ENCODE data around the gene SYNPO2L.
A peak's percentile ranks its signal among the peaks of the same experiment; 100 is the strongest.
"Not testable (repeated sequence)": the region's sequence is repeated elsewhere in the genome, so short reads cannot be mapped to it uniquely, and the experiment has no call there.

SYNPO2L gene

GRCh38 chr10:73634421-73634820 lies 21.4 kb downstream of the SYNPO2L start:
- no peak overlapping the region for H3K27ac ChIP-seq (ENCODE audit: low read depth, low read length)
- no peaks in the 10 kb centered on the region for H3K27me3 ChIP-seq (ENCODE audit: control insufficient read depth, insufficient read depth, low read length)
- no peaks in the 10 kb centered on the region for H3K36me3 ChIP-seq (ENCODE audit: control insufficient read depth, insufficient read depth, low read length)
- no peak overlapping the region for H3K9ac ChIP-seq (ENCODE audit: low read length)
- H3K9me3 ChIP-seq (ENCODE audit: control insufficient read depth, insufficient read depth, low read depth, low read length): no peaks in the 10 kb centered on the region
- H3K4me1 ChIP-seq (ENCODE audit: control insufficient read depth, insufficient read depth, low read length): no peaks in the 10 kb centered on the region
- H3K4me3 ChIP-seq (ENCODE audit: low read depth, low read length): no peak overlapping the region

GRCh38 chr10:73629165-73629564 lies 26.7 kb downstream of the SYNPO2L start:
- no peaks in the 10 kb centered on the region for H3K9me3 ChIP-seq (ENCODE audit: control insufficient read depth, insufficient read depth, low read depth, low read length)
- no peak overlapping the region for H3K4me3 ChIP-seq (ENCODE audit: low read depth, low read length)
- no peaks in the 10 kb centered on the region for H3K36me3 ChIP-seq (ENCODE audit: control insufficient read depth, insufficient read depth, low read length)
- H3K4me1 ChIP-seq (ENCODE audit: control insufficient read depth, insufficient read depth, low read length): no peaks in the 10 kb centered on the region
- H3K27ac ChIP-seq (ENCODE audit: low read depth, low read length): no peak overlapping the region
- no peaks in the 10 kb centered on the region for H3K27me3 ChIP-seq (ENCODE audit: control insufficient read depth, insufficient read depth, low read length)
- no peak overlapping the region for H3K9ac ChIP-seq (ENCODE audit: low read length)

- no peaks in the 10 kb centered on the region for H3K27me3 ChIP-seq (ENCODE audit: control insufficient read depth, insufficient read depth, low read length)
- H3K9ac ChIP-seq (ENCODE audit: low read length): no peak overlapping the region
- no peaks in the 10 kb centered on the region for H3K36me3 ChIP-seq (ENCODE audit: control insufficient read depth, insufficient read depth, low read length)
- no peak overlapping the region for H3K4me3 ChIP-seq (ENCODE audit: low read depth, low read length)
- no peaks in the 10 kb centered on the region for H3K9me3 ChIP-seq (ENCODE audit: control insufficient read depth, insufficient read depth, low read depth, low read length)
- H3K27ac ChIP-seq (ENCODE audit: low read depth, low read length): no peak overlapping the region
- no peaks in the 10 kb centered on the region for H3K4me1 ChIP-seq (ENCODE audit: control insufficient read depth, insufficient read depth, low read length)
These were observed 27.4 kb downstream of the SYNPO2L start for GRCh38 chr10:73628405-73628804.

- Histone ChIP-seq H3K4me3 (ENCODE audit: low read depth, low read length) (no peak overlapping the region), H3K36me3 (ENCODE audit: control insufficient read depth, insufficient read depth, low read length) (no peaks in the 10 kb centered on the region), H3K9me3 (ENCODE audit: control insufficient read depth, insufficient read depth, low read depth, low read length) (no peaks in the 10 kb centered on the region), H3K27me3 (ENCODE audit: control insufficient read depth, insufficient read depth, low read length) (no peaks in the 10 kb centered on the region), H3K4me1 (ENCODE audit: control insufficient read depth, insufficient read depth, low read length) (no peaks in the 10 kb centered on the region), H3K27ac (ENCODE audit: low read depth, low read length) (no peak overlapping the region), H3K9ac (ENCODE audit: low read length) (no peak overlapping the region)
These were observed 28.5 kb downstream of the SYNPO2L start for GRCh38 chr10:73627300-73627699.

GRCh38 chr10:73625884-73626752 lies 29.7 kb downstream of the SYNPO2L start:
- Histone ChIP-seq H3K27ac (ENCODE audit: low read depth, low read length) (peak overlapping the region; percentile 91), H3K36me3 (ENCODE audit: control insufficient read depth, insufficient read depth, low read length) (no peaks in the 10 kb centered on the region), H3K4me3 (ENCODE audit: low read depth, low read length) (peak overlapping the region; percentile 95), H3K9ac (ENCODE audit: low read length) (peak overlapping the region; percentile 99), H3K9me3 (ENCODE audit: control insufficient read depth, insufficient read depth, low read depth, low read length) (no peaks in the 10 kb centered on the region), H3K4me1 (ENCODE audit: control insufficient read depth, insufficient read depth, low read length) (no peaks in the 10 kb centered on the region), H3K27me3 (ENCODE audit: control insufficient read depth, insufficient read depth, low read length) (no peaks in the 10 kb centered on the region)

- H3K27ac ChIP-seq (ENCODE audit: low read depth, low read length): peak overlapping the region; percentile 11; the same call in 1 of the 2 replicates
- no peaks in the 10 kb centered on the region for H3K4me1 ChIP-seq (ENCODE audit: control insufficient read depth, insufficient read depth, low read length)
- H3K9me3 ChIP-seq (ENCODE audit: control insufficient read depth, insufficient read depth, low read depth, low read length): no peaks in the 10 kb centered on the region
- no peaks in the 10 kb centered on the region for H3K27me3 ChIP-seq (ENCODE audit: control insufficient read depth, insufficient read depth, low read length)
- no peaks in the 10 kb centered on the region for H3K36me3 ChIP-seq (ENCODE audit: control insufficient read depth, insufficient read depth, low read length)
- peak overlapping the region; percentile 79 for H3K9ac ChIP-seq (ENCODE audit: low read length)
- H3K4me3 ChIP-seq (ENCODE audit: low read depth, low read length): peak overlapping the region; percentile 95
These were observed 30.6 kb downstream of the SYNPO2L start for GRCh38 chr10:73625004-73625883.

GRCh38 chr10:73623056-73623455 lies 32.8 kb downstream of the SYNPO2L start:
- H3K9me3 ChIP-seq (ENCODE audit: control insufficient read depth, insufficient read depth, low read depth, low read length): no peaks in the 10 kb centered on the region
- no peak overlapping the region for H3K27ac ChIP-seq (ENCODE audit: low read depth, low read length)
- H3K4me3 ChIP-seq (ENCODE audit: low read depth, low read length): no peak overlapping the region
- H3K27me3 ChIP-seq (ENCODE audit: control insufficient read depth, insufficient read depth, low read length): no peaks in the 10 kb centered on the region
- H3K9ac ChIP-seq (ENCODE audit: low read length): no peak overlapping the region
- no peaks in the 10 kb centered on the region for H3K36me3 ChIP-seq (ENCODE audit: control insufficient read depth, insufficient read depth, low read length)
- no peaks in the 10 kb centered on the region for H3K4me1 ChIP-seq (ENCODE audit: control insufficient read depth, insufficient read depth, low read length)

GRCh38 chr10:73620974-73621373 lies 34.9 kb downstream of the SYNPO2L start:
- not testable (repeated sequence) for H3K27me3 ChIP-seq (ENCODE audit: control insufficient read depth, insufficient read depth, low read length); H3K9ac ChIP-seq (ENCODE audit: low read length); H3K4me3 ChIP-seq (ENCODE audit: low read depth, low read length); H3K9me3 ChIP-seq (ENCODE audit: control insufficient read depth, insufficient read depth, low read depth, low read length); H3K27ac ChIP-seq (ENCODE audit: low read depth, low read length); H3K36me3 ChIP-seq (ENCODE audit: control insufficient read depth, insufficient read depth, low read length); H3K4me1 ChIP-seq (ENCODE audit: control insufficient read depth, insufficient read depth, low read length)

GRCh38 chr10:73617143-73617542 lies 38.7 kb downstream of the SYNPO2L start:
- H3K36me3 ChIP-seq (ENCODE audit: control insufficient read depth, insufficient read depth, low read length); H3K9me3 ChIP-seq (ENCODE audit: control insufficient read depth, insufficient read depth, low read depth, low read length); H3K9ac ChIP-seq (ENCODE audit: low read length); H3K27me3 ChIP-seq (ENCODE audit: control insufficient read depth, insufficient read depth, low read length); H3K4me1 ChIP-seq (ENCODE audit: control insufficient read depth, insufficient read depth, low read length); H3K27ac ChIP-seq (ENCODE audit: low read depth, low read length); H3K4me3 ChIP-seq (ENCODE audit: low read depth, low read length): not testable (repeated sequence)

GRCh38 chr10:73614720-73615119 lies 41.1 kb downstream of the SYNPO2L start:
- H3K4me3 ChIP-seq (ENCODE audit: low read depth, low read length): no peak overlapping the region
- H3K27ac ChIP-seq (ENCODE audit: low read depth, low read length): no peak overlapping the region
- H3K4me1 ChIP-seq (ENCODE audit: control insufficient read depth, insufficient read depth, low read length): no peaks in the 10 kb centered on the region
- no peaks in the 10 kb centered on the region for H3K9me3 ChIP-seq (ENCODE audit: control insufficient read depth, insufficient read depth, low read depth, low read length)
- no peaks in the 10 kb centered on the region for H3K27me3 ChIP-seq (ENCODE audit: control insufficient read depth, insufficient read depth, low read length)
- H3K36me3 ChIP-seq (ENCODE audit: control insufficient read depth, insufficient read depth, low read length): no peaks in the 10 kb centered on the region
- H3K9ac ChIP-seq (ENCODE audit: low read length): no peak overlapping the region

GRCh38 chr10:73609116-73609515 lies 46.7 kb downstream of the SYNPO2L start:
- Histone ChIP-seq H3K4me3 (ENCODE audit: low read depth, low read length) (no peak overlapping the region), H3K27ac (ENCODE audit: low read depth, low read length) (no peak overlapping the region), H3K4me1 (ENCODE audit: control insufficient read depth, insufficient read depth, low read length) (no peaks in the 10 kb centered on the region), H3K36me3 (ENCODE audit: control insufficient read depth, insufficient read depth, low read length) (no peaks in the 10 kb centered on the region), H3K9ac (ENCODE audit: low read length) (no peak overlapping the region), H3K27me3 (ENCODE audit: control insufficient read depth, insufficient read depth, low read length) (no peaks in the 10 kb centered on the region), H3K9me3 (ENCODE audit: control insufficient read depth, insufficient read depth, low read depth, low read length) (no peaks in the 10 kb centered on the region)
